ENCODE results near the gene RGMA.

GRCh38 chr15:93033434-93034045 is 55.5 kb downstream of the RGMA start:
- TF ChIP-seq CTCF (IDR thresholded peaks at IDR 0.05; ENCODE audit: poor library complexity, severe bottlenecking) (no peak), RAD21 (conservative IDR thresholded peaks at IDR 0.05) (no peak), TAF1 (IDR thresholded peaks at IDR 0.05; ENCODE audit: low read depth) (no peak), EP300 (conservative IDR thresholded peaks at IDR 0.05; ENCODE audit: poor library complexity, severe bottlenecking) (no peak), EZH2 (IDR thresholded peaks at IDR 0.05; ENCODE audit: borderline replicate concordance, insufficient read depth, low read length, poor library complexity, severe bottlenecking) (no peak), POLR2AphosphoS5 (IDR thresholded peaks at IDR 0.05) (no peak)
- TF ChIP-seq, protein P1, sequence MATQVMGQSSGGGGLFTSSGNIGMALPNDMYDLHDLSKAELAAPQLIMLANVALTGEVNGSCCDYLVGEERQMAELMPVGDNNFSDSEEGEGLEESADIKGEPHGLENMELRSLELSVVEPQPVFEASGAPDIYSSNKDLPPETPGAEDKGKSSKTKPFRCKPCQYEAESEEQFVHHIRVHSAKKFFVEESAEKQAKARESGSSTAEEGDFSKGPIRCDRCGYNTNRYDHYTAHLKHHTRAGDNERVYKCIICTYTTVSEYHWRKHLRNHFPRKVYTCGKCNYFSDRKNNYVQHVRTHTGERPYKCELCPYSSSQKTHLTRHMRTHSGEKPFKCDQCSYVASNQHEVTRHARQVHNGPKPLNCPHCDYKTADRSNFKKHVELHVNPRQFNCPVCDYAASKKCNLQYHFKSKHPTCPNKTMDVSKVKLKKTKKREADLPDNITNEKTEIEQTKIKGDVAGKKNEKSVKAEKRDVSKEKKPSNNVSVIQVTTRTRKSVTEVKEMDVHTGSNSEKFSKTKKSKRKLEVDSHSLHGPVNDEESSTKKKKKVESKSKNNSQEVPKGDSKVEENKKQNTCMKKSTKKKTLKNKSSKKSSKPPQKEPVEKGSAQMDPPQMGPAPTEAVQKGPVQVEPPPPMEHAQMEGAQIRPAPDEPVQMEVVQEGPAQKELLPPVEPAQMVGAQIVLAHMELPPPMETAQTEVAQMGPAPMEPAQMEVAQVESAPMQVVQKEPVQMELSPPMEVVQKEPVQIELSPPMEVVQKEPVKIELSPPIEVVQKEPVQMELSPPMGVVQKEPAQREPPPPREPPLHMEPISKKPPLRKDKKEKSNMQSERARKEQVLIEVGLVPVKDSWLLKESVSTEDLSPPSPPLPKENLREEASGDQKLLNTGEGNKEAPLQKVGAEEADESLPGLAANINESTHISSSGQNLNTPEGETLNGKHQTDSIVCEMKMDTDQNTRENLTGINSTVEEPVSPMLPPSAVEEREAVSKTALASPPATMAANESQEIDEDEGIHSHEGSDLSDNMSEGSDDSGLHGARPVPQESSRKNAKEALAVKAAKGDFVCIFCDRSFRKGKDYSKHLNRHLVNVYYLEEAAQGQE (IDR thresholded peaks at IDR 0.05; ENCODE audit: borderline replicate concordance) = no peak

Data from neural cell (in vitro differentiated cells).